ENCODE results near the gene PPP2R3A. TPM values are rescaled to one million over a fixed set of nuclear protein-coding genes. Genes with fewer than 3 reads are reported as not detected.

PPP2R3A gene
- total RNA-seq, 1 donor from 2014 or later: 9.0 TPM

GRCh38 chr3:136008221-136008620 lies 42.7 kb downstream of the PPP2R3A start:
- TF ChIP-seq, protein P1, sequence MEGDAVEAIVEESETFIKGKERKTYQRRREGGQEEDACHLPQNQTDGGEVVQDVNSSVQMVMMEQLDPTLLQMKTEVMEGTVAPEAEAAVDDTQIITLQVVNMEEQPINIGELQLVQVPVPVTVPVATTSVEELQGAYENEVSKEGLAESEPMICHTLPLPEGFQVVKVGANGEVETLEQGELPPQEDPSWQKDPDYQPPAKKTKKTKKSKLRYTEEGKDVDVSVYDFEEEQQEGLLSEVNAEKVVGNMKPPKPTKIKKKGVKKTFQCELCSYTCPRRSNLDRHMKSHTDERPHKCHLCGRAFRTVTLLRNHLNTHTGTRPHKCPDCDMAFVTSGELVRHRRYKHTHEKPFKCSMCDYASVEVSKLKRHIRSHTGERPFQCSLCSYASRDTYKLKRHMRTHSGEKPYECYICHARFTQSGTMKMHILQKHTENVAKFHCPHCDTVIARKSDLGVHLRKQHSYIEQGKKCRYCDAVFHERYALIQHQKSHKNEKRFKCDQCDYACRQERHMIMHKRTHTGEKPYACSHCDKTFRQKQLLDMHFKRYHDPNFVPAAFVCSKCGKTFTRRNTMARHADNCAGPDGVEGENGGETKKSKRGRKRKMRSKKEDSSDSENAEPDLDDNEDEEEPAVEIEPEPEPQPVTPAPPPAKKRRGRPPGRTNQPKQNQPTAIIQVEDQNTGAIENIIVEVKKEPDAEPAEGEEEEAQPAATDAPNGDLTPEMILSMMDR (IDR thresholded peaks at IDR 0.05): no peak

GRCh38 chr3:136008732-136009470 lies 43.4 kb downstream of the PPP2R3A start:
- H3K36me3 ChIP-seq: no peaks in the 10 kb centered on the region
- intact Hi-C loops (cut with DNase I): no loop called here
- TF ChIP-seq, protein P1 (IDR thresholded peaks at IDR 0.05): no peak
- no peak overlapping the region for H3K4me3 ChIP-seq
- DNase-seq (no peak), ATAC-seq (no peak)
- no peaks in the 10 kb centered on the region for H3K27me3 ChIP-seq (ENCODE audit: low read depth)
- no peaks in the 10 kb centered on the region for H3K9me3 ChIP-seq
- no peaks in the 10 kb centered on the region for H3K4me1 ChIP-seq
- no peak overlapping the region for H3K27ac ChIP-seq

More at GRCh38 chr3:136008221-136008620, 42.7 kb downstream of the PPP2R3A start:
- ATAC-seq: no peak
- H3K27ac ChIP-seq: no peak overlapping the region
- no peaks in the 10 kb centered on the region for H3K27me3 ChIP-seq (ENCODE audit: low read depth)
- intact Hi-C loops (cut with DNase I): no loop called here
- DNase-seq: no peak
- H3K4me1 ChIP-seq: no peaks in the 10 kb centered on the region
- no peaks in the 10 kb centered on the region for H3K36me3 ChIP-seq
- no peak overlapping the region for H3K4me3 ChIP-seq
- H3K9me3 ChIP-seq: no peaks in the 10 kb centered on the region

GRCh38 chr3:136018876-136019275 lies 53.3 kb downstream of the PPP2R3A start:
- DNase-seq: no peak
- Histone ChIP-seq H3K4me3 (no peak overlapping the region), H3K27me3 (ENCODE audit: low read depth) (no peaks in the 10 kb centered on the region), H3K4me1 (no peaks in the 10 kb centered on the region), H3K27ac (no peak overlapping the region), H3K9me3 (no peaks in the 10 kb centered on the region), H3K36me3 (no peaks in the 10 kb centered on the region)
- TF ChIP-seq, protein P1 (IDR thresholded peaks at IDR 0.05): no peak
- intact Hi-C loops (cut with DNase I): no loop called here
- no peak for ATAC-seq

DNA sequence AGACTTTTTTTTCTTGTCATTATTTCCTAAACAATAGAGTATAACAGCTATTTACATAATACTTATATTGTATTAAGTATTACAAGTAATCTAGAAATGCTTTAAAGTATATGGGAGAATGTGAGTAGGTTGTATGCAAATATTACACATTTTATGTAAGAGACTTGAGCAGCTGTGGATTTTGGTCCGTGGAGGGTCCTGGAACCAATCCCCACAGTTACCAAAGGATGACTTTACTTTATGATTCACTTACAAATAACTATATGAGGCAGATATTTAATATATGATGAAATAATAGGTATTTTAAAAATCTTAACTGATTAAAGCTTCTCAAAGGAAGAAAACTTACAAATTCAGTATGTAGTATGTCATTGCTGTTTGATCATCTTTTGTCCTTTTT lies 56.3 kb downstream of the PPP2R3A start:
- no peak overlapping the region for H3K4me3 ChIP-seq
- intact Hi-C loops (cut with DNase I): no loop called here
- TF ChIP-seq, protein P1 (IDR thresholded peaks at IDR 0.05): no peak
- no peak overlapping the region for H3K27ac ChIP-seq
- DNase-seq (no peak), ATAC-seq (no peak)
- no peaks in the 10 kb centered on the region for H3K9me3 ChIP-seq
- H3K36me3 ChIP-seq: no peaks in the 10 kb centered on the region
- no peaks in the 10 kb centered on the region for H3K4me1 ChIP-seq
- H3K27me3 ChIP-seq (ENCODE audit: low read depth): no peaks in the 10 kb centered on the region

- H3K27ac ChIP-seq: no peak overlapping the region
- H3K9me3 ChIP-seq: no peaks in the 10 kb centered on the region
- TF ChIP-seq, protein P1 (IDR thresholded peaks at IDR 0.05): no peak
- intact Hi-C loops (cut with DNase I): no loop called here
- no peak for ATAC-seq
- H3K36me3 ChIP-seq: no peaks in the 10 kb centered on the region
- DNase-seq: no peak
- H3K4me3 ChIP-seq: no peak overlapping the region
- H3K27me3 ChIP-seq (ENCODE audit: low read depth): no peaks in the 10 kb centered on the region
- no peaks in the 10 kb centered on the region for H3K4me1 ChIP-seq
Observed at GRCh38 chr3:136022529-136023263, 57.2 kb downstream of the PPP2R3A start.
